Cardiac fibroblast (primary cell): Measurements from ENCODE around the gene GDF15.

Source experiments
- DNase-seq, 2 donors: peaks; one replicate each; pipeline versions ENCODE4 v3.0.0 to v3.0.0-alpha.2; 2010; ENCODE audit warnings: low read depth in 2 of 2
- H3K4me3 ChIP-seq, 2 donors: replicated peaks in 1 of 2; 1 replicate in 1 of 2; 2 replicates in 1 of 2; pipeline ENCODE4 v1.5.1; 2011; ENCODE audit warnings: low read depth in 2 of 2, low read length in 2 of 2, mild to moderate bottlenecking in 2 of 2, moderate library complexity in 1 of 2
- CTCF ChIP-seq: IDR thresholded peaks from one replicate; pipeline ENCODE4 v1.5.1; 2011; ENCODE audit warnings: low read depth, mild to moderate bottlenecking, low read length, inconsistent platforms

Gene GDF15

GRCh38 chr19:18433735-18434398 lies 47.9 kb downstream of the GDF15 start:
- peak overlapping the region in 1 of 2 donors; percentile 23 for H3K4me3 ChIP-seq
- no peak for DNase-seq

GRCh38 chr19:18434411-18435175 lies 48.6 kb downstream of the GDF15 start:
- TF ChIP-seq CTCF = no peak
- no peak for DNase-seq
- no peak overlapping the region for H3K4me3 ChIP-seq

More at GRCh38 chr19:18433735-18434398, 47.9 kb downstream of the GDF15 start:
- TF ChIP-seq CTCF = no peak

- TF ChIP-seq CTCF = no peak
- DNase-seq = no peak
- no peak overlapping the region for H3K4me3 ChIP-seq
Observed at GRCh38 chr19:18435178-18435841, 49.4 kb downstream of the GDF15 start.

- H3K4me3 ChIP-seq = peak overlapping the region in 1 of 2 donors; percentile 77
- DNase-seq = no peak
- TF ChIP-seq CTCF = no peak
Observed at GRCh38 chr19:18435842-18436670, 50.1 kb downstream of the GDF15 start.

- TF ChIP-seq CTCF = no peak
- peak overlapping the region; percentile 52 to 77 for H3K4me3 ChIP-seq
- peak; percentile 84 to 96 for DNase-seq
Observed at GRCh38 chr19:18436671-18437490, 50.9 kb downstream of the GDF15 start.
